HFFc6 (cell line): ENCODE data around the gene PRKCE. TPM values are rescaled to one million over a fixed set of nuclear protein-coding genes. Genes with fewer than 3 reads are reported as not detected.
A peak's percentile ranks its signal among the peaks of the same experiment; 100 is the strongest.

Experiments
- DNase-seq: peaks from one replicate; pipeline ENCODE4 v3.0.0-alpha.2; 2018
- H3K27ac Mint-ChIP-seq: 2 replicates; pipeline ENCODE4 v1.8.0; 2020; ENCODE audit warnings: mild to moderate bottlenecking, mixed read lengths
- H3K27me3 Mint-ChIP-seq: 2 replicates; pipeline ENCODE4 v1.8.0; 2021; ENCODE audit warnings: mild to moderate bottlenecking, moderate library complexity, mixed read lengths; ENCODE audit not compliant: insufficient read depth
- H3K36me3 Mint-ChIP-seq: 2 replicates; pipeline ENCODE4 v1.8.0; 2021; ENCODE audit warnings: low read depth, mixed read lengths
- H3K4me1 Mint-ChIP-seq: 2 replicates; pipeline ENCODE4 v1.8.0; 2020; ENCODE audit warnings: low read depth, mixed read lengths
- H3K4me3 Mint-ChIP-seq: 2 replicates; pipeline ENCODE4 v1.8.0; 2020; ENCODE audit warnings: mild to moderate bottlenecking, moderate library complexity, mixed read lengths
- H3K9me3 Mint-ChIP-seq: 2 replicates; pipeline ENCODE4 v1.8.0; 2020; ENCODE audit warnings: mild to moderate bottlenecking, mixed read lengths
- total RNA-seq, 6 experiments: library from RNA; stranded (reverse); fragmentation: NEBNext Ultra II Directional; extraction: Animal tissue kit (Norgen Biotek cat#: 25700); gene quantifications; 2 replicates in 1 of 6; 3 replicates in 5 of 6; pipeline ENCODE4 v1.2.3, GENCODE V29; 2021
- TF ChIP-seq, protein P1 (sequence below): fragments of 200-600 bp; sonication (generic); IDR thresholded peaks from 2 replicates; pipeline ENCODE4 v1.5.0; 2021; ENCODE audit warnings: antibody characterized with exemption, mild to moderate bottlenecking

Gene PRKCE
- total RNA-seq, 6 experiments from 2014 or later, result 10.8 to 13.7 (median 12.0) TPM

- Mint-ChIP-seq H3K9me3 (no peaks in the 10 kb centered on the region), H3K27me3 (no peaks in the 10 kb centered on the region), H3K36me3 (no peaks in the 10 kb centered on the region), H3K4me1 (peaks cover 40% of the 10 kb centered on the region), H3K27ac (no peak overlapping the region), H3K4me3 (no peak overlapping the region)
- no peak for DNase-seq
- TF ChIP-seq, protein P1, sequence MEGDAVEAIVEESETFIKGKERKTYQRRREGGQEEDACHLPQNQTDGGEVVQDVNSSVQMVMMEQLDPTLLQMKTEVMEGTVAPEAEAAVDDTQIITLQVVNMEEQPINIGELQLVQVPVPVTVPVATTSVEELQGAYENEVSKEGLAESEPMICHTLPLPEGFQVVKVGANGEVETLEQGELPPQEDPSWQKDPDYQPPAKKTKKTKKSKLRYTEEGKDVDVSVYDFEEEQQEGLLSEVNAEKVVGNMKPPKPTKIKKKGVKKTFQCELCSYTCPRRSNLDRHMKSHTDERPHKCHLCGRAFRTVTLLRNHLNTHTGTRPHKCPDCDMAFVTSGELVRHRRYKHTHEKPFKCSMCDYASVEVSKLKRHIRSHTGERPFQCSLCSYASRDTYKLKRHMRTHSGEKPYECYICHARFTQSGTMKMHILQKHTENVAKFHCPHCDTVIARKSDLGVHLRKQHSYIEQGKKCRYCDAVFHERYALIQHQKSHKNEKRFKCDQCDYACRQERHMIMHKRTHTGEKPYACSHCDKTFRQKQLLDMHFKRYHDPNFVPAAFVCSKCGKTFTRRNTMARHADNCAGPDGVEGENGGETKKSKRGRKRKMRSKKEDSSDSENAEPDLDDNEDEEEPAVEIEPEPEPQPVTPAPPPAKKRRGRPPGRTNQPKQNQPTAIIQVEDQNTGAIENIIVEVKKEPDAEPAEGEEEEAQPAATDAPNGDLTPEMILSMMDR, result no peak
These were observed 123.3 kb downstream of the PRKCE start for GRCh38 chr2:45774688-45775244.

DNA sequence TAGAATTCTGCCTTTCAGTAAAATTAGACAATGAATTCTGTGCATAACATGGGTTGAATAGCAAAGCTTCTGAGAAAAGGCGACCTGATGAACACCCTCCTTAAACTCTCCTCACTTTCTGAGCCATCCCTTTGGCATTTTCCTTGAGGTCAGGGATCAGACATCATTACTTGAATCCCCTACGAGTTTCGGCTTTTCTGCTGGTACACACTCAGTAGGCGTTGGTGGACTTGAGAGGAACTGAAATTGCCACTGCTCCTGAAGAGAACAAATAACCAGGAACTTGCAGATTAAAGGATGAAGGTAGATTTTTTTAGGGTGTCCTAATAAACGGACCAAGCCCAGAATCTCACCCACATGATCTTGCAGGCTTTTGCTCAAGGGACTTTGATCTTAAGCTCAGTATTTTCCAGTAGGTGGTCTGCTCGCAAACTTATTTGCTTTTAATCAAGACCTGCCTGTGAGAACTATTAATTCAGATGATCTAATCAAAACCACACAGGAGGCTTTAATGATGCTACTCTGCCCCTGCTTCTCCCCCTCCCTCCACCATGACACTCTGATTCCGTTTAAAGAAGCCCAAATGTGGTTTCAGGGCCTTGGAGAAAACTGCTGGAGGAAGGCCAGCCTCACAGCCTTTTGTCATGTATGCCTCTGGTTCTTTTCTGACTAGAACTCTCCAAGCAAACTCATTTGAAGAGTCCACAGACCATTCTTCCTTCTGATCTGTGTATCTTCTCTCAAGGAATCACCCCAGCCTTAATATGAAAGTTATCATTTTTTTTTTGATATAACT, 124.9 kb downstream of the PRKCE start:
- Mint-ChIP-seq H3K9me3 (no peaks in the 10 kb centered on the region), H3K4me3 (peak overlapping the region; percentile 21; the same call in 1 of the 2 replicates), H3K4me1 (peaks cover 37% of the 10 kb centered on the region), H3K36me3 (no peaks in the 10 kb centered on the region), H3K27me3 (no peaks in the 10 kb centered on the region), H3K27ac (peak overlapping the region; percentile 57)
- TF ChIP-seq, protein P1, result no peak
- no peak for DNase-seq

GRCh38 chr2:45777996-45778719, 126.7 kb downstream of the PRKCE start:
- H3K36me3 Mint-ChIP-seq, result no peaks in the 10 kb centered on the region
- no peak overlapping the region for H3K27ac Mint-ChIP-seq
- TF ChIP-seq, protein P1, result no peak
- no peak overlapping the region for H3K4me3 Mint-ChIP-seq
- no peaks in the 10 kb centered on the region; the same call in 1 of the 2 replicates for H3K27me3 Mint-ChIP-seq
- no peaks in the 10 kb centered on the region for H3K9me3 Mint-ChIP-seq
- peaks cover 33% of the 10 kb centered on the region for H3K4me1 Mint-ChIP-seq
- DNase-seq, result no peak

DNA sequence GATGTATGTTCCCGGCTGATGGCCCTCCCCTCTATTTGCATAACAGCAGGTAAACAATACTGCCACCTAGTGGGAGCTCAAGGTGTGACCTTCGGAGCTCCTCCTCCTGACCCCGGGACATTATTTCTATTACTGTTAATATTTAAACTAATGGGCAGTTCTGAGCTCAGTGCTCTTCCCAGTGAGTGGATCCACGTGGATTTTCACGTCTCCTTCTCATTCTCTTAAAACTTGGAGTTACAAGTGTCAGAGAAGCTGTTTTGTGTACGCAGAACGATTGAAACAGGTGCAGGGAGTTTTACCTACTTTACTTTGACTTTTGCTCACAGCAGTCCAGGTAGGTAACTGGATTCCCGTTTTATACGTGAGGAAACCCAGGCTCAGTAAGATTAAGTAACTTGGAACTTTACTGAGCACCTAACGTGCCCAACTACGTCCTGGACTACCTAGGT, 127.3 kb downstream of the PRKCE start:
- peak; percentile 40 for DNase-seq
- TF ChIP-seq, protein P1, result peak; percentile 90
- Mint-ChIP-seq H3K36me3 (no peaks in the 10 kb centered on the region), H3K4me3 (no peak overlapping the region), H3K9me3 (no peaks in the 10 kb centered on the region), H3K4me1 (peaks cover 33% of the 10 kb centered on the region), H3K27ac (no peak overlapping the region), H3K27me3 (no peaks in the 10 kb centered on the region; the same call in 1 of the 2 replicates)

DNA sequence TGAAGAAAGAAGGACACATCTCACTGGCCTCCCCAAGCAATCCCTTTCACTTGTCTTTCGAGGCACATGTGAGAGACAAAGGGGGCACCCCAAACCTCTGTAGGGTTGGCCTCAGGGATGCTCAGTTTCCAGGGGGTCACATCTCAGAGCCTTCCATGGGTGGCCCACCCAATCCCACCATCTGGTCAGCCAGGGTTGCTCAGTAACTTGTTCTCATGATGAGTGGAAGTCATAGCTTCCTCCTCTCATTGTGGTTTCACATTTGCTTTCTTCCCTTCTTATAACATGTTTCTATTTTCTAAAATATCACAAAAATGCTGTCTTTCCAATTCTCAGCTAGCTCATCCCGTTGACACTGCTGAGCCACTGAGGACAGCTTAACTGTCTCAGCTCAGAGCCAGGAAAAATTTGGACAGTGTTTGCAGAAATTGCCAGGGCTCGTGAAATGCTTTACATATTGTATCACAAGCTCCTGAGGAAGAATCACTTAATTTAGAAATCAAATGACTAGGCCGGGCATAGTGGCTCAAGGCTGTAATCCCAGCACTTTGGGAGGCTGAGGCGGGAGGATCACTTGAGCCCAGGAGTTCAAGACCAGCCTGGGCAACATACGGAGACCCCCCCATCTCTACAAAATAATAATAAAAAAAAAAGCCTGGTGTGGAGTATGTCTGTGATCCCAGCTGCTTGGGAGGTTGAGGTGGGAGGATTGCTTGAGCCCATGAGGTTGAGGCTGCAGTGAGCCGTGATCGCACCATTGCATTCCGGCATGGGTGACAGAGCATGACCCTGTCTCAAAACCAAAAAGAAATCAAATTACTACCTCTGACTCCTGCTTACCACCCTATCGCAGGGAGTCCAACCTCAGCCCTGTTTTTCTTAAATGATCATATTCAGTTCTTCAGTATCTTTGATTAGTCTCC, 129.3 kb downstream of the PRKCE start:
- no peak for DNase-seq
- H3K4me3 Mint-ChIP-seq, result no peak overlapping the region
- TF ChIP-seq, protein P1, result no peak
- H3K4me1 Mint-ChIP-seq, result peaks cover 29% of the 10 kb centered on the region
- no peaks in the 10 kb centered on the region for H3K9me3 Mint-ChIP-seq
- H3K27me3 Mint-ChIP-seq, result no peaks in the 10 kb centered on the region; the same call in 1 of the 2 replicates
- H3K27ac Mint-ChIP-seq, result no peak overlapping the region
- no peaks in the 10 kb centered on the region for H3K36me3 Mint-ChIP-seq
